AG09309 (cell line): ENCODE results near the gene SSX2IP.
"Not testable (repeated sequence)": the region's sequence is repeated elsewhere in the genome, so short reads cannot be mapped to it uniquely, and the experiment has no call there.

ENCODE experiments used
- DNase-seq: peaks from one replicate; pipeline ENCODE4 v3.0.0-alpha.2; 2010; ENCODE audit warnings: low read depth
- H3K4me3 ChIP-seq: 2 replicates; pipeline ENCODE4 v1.5.1; 2011; ENCODE audit warnings: mild to moderate bottlenecking, low read depth, low read length, moderate library complexity; ENCODE audit not compliant: control insufficient read depth
- TF ChIP-seq, protein P1 (sequence below): IDR thresholded peaks from 2 replicates; pipeline ENCODE4 v1.5.1; 2011; ENCODE audit warnings: mild to moderate bottlenecking, low read depth, low read length, inconsistent platforms; ENCODE audit not compliant: insufficient read depth, control insufficient read depth; ENCODE audit errors: missing control alignments

Gene SSX2IP

GRCh38 chr1:84643183-84643582, 47.1 kb downstream of the SSX2IP start:
- no peak overlapping the region for H3K4me3 ChIP-seq
- TF ChIP-seq, protein P1, sequence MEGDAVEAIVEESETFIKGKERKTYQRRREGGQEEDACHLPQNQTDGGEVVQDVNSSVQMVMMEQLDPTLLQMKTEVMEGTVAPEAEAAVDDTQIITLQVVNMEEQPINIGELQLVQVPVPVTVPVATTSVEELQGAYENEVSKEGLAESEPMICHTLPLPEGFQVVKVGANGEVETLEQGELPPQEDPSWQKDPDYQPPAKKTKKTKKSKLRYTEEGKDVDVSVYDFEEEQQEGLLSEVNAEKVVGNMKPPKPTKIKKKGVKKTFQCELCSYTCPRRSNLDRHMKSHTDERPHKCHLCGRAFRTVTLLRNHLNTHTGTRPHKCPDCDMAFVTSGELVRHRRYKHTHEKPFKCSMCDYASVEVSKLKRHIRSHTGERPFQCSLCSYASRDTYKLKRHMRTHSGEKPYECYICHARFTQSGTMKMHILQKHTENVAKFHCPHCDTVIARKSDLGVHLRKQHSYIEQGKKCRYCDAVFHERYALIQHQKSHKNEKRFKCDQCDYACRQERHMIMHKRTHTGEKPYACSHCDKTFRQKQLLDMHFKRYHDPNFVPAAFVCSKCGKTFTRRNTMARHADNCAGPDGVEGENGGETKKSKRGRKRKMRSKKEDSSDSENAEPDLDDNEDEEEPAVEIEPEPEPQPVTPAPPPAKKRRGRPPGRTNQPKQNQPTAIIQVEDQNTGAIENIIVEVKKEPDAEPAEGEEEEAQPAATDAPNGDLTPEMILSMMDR = no peak
- no peak for DNase-seq

- no peak for DNase-seq
- TF ChIP-seq, protein P1 = no peak
- H3K4me3 ChIP-seq = no peak overlapping the region
Measured at GRCh38 chr1:84642774-84643173, 47.5 kb downstream of the SSX2IP start.

DNA sequence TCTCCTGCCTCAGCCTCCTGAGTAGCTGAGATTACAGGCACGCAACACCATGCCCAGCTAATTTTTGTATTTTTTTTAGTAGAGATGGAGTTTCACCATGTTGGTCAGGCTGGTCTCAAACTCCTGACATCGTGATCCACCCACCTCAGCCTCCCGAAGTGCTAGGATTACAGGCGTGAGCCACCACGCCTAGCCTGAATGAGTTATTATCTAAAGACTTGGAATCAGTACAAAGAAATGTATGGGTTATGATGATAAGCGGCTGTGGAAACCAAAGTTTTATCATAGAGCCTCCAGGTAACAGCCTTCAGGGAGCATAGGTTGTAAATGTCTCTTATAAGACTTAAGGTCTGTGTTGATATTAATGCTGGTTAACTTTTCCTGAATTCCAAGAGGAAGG, 50.5 kb downstream of the SSX2IP start:
- DNase-seq, H3K4me3 ChIP-seq: not testable (repeated sequence)

GRCh38 chr1:84635429-84635828, 54.8 kb downstream of the SSX2IP start:
- no peak overlapping the region for H3K4me3 ChIP-seq
- TF ChIP-seq, protein P1 = no peak
- no peak for DNase-seq

GRCh38 chr1:84634536-84635205, 55.6 kb downstream of the SSX2IP start:
- DNase-seq = no peak
- TF ChIP-seq, protein P1 = no peak
- H3K4me3 ChIP-seq = no peak overlapping the region

- DNase-seq = peak; percentile 31
- TF ChIP-seq, protein P1 = no peak
- H3K4me3 ChIP-seq = no peak overlapping the region
Measured at GRCh38 chr1:84632673-84633434, 57.4 kb downstream of the SSX2IP start.

DNA sequence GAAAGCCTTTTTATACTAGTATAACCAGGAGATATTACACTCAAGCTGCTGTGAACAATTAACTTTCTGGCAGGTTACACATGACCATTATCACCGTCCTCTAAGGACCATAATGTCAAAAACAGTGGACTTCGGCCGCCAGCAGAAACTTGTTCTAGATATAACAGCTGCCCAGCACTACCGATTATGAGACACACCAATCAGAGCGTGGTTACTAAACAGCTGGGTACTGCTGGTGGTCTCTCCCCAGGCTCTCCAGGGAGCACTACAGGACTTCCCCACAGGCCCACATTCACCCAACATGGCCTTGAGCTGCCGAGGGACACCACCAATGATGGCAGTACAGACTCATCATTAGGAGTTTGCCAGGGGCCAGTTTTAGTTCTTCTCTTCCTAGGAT, 58.1 kb downstream of the SSX2IP start:
- H3K4me3 ChIP-seq = no peak overlapping the region
- TF ChIP-seq, protein P1 = no peak
- no peak for DNase-seq
